Osteoblast (primary cell): ENCODE measurements around the gene IQCE. TPM values are rescaled to one million over a fixed set of nuclear protein-coding genes. Genes with fewer than 3 reads are reported as not detected.

ENCODE experiments used
- DNase-seq: peaks from one replicate; pipeline ENCODE4 v3.0.0; 2011; ENCODE audit warnings: low spot score, mixed read lengths; ENCODE audit not compliant: insufficient read length; ENCODE audit errors: missing footprints
- H2AFZ ChIP-seq: 2 replicates; pipeline ENCODE4 v1.6.0; 2011; ENCODE audit warnings: mild to moderate bottlenecking, low read length
- H3K27ac ChIP-seq: 2 replicates; pipeline ENCODE4 v1.5.1; 2011; ENCODE audit warnings: mild to moderate bottlenecking, low read depth, low read length, moderate library complexity
- H3K27me3 ChIP-seq: 2 replicates; pipeline ENCODE4 v1.6.0; 2012; ENCODE audit warnings: mild to moderate bottlenecking, control low read depth, inconsistent platforms, low read length, moderate library complexity; ENCODE audit not compliant: insufficient read depth
- H3K36me3 ChIP-seq: 2 replicates; pipeline ENCODE4 v1.5.1; 2011; ENCODE audit warnings: mild to moderate bottlenecking, low read length, control low read depth, moderate library complexity; ENCODE audit not compliant: insufficient read depth
- H3K4me1 ChIP-seq: 2 replicates; pipeline ENCODE4 v1.5.1; 2011; ENCODE audit warnings: mild to moderate bottlenecking, low read length, control low read depth, moderate library complexity; ENCODE audit not compliant: insufficient read depth
- H3K4me2 ChIP-seq: 2 replicates; pipeline ENCODE4 v1.6.0; 2011; ENCODE audit warnings: mild to moderate bottlenecking, low read length; ENCODE audit not compliant: insufficient read depth
- H3K4me3 ChIP-seq: fragments of 200-600 bp; sonication (generic); 3 replicates; pipeline ENCODE4 v1.5.1; 2012; ENCODE audit warnings: mild to moderate bottlenecking, low read length, inconsistent platforms; ENCODE audit not compliant: insufficient read depth
- H3K79me2 ChIP-seq: 2 replicates; pipeline ENCODE4 v1.6.0; 2012; ENCODE audit warnings: mild to moderate bottlenecking, low read length, control low read depth, inconsistent platforms; ENCODE audit not compliant: insufficient read depth
- H3K9me3 ChIP-seq: 2 replicates; pipeline ENCODE4 v1.5.1; 2011; ENCODE audit warnings: low read depth, low read length, control low read depth
- H4K20me1 ChIP-seq: 2 replicates; pipeline ENCODE4 v1.6.0; 2012; ENCODE audit warnings: mild to moderate bottlenecking, low read length, control low read depth; ENCODE audit not compliant: insufficient read depth
- CTCF ChIP-seq: IDR thresholded peaks from 2 replicates; pipeline ENCODE4 v1.5.1; 2011; ENCODE audit warnings: mild to moderate bottlenecking, low read depth, low read length, moderate library complexity; ENCODE audit errors: extremely low read depth
- total RNA-seq: library from RNA; depleted of rRNA; stranded (reverse); fragments of >200 nt; gene quantifications from 2 replicates; pipeline ENCODE4 v1.2.3, GENCODE V29; 2012

Gene IQCE
- total RNA-seq, 1 donor: 18.8 TPM

GRCh38 chr7:2566890-2567678 lies 8.3 kb downstream of the IQCE start:
- H3K4me3 ChIP-seq: no peak overlapping the region

GRCh38 chr7:2567679-2568278 lies 9.0 kb downstream of the IQCE start:
- Histone ChIP-seq H4K20me1 (peaks cover 9% of the 10 kb centered on the region), H3K79me2 (peaks cover 25% of the 10 kb centered on the region), H3K9me3 (no peaks in the 10 kb centered on the region), H3K27ac (no peak overlapping the region), H2AFZ (no peak overlapping the region), H3K4me3 (no peak overlapping the region), H3K4me1 (peaks cover 8% of the 10 kb centered on the region), H3K27me3 (no peaks in the 10 kb centered on the region), H3K36me3 (peaks cover 9% of the 10 kb centered on the region), H3K4me2 (no peak overlapping the region)
- peak; percentile 39 for TF ChIP-seq CTCF
- peak; percentile 83 for DNase-seq

More at GRCh38 chr7:2566890-2567678, 8.3 kb downstream of the IQCE start:
- Histone ChIP-seq H3K4me1 (peaks cover 4% of the 10 kb centered on the region), H3K27me3 (no peaks in the 10 kb centered on the region), H3K9me3 (no peaks in the 10 kb centered on the region), H3K79me2 (peaks cover 26% of the 10 kb centered on the region), H3K36me3 (peaks cover 9% of the 10 kb centered on the region), H2AFZ (no peak overlapping the region), H3K4me2 (no peak overlapping the region), H4K20me1 (peaks cover 9% of the 10 kb centered on the region), H3K27ac (no peak overlapping the region)
- no peak for DNase-seq
- no peak for TF ChIP-seq CTCF

- Histone ChIP-seq H3K36me3 (peaks cover 9% of the 10 kb centered on the region), H3K27ac (no peak overlapping the region), H2AFZ (no peak overlapping the region), H4K20me1 (peaks cover 9% of the 10 kb centered on the region), H3K27me3 (no peaks in the 10 kb centered on the region), H3K4me1 (peaks cover 8% of the 10 kb centered on the region), H3K4me2 (no peak overlapping the region), H3K9me3 (no peaks in the 10 kb centered on the region), H3K79me2 (peaks cover 21% of the 10 kb centered on the region), H3K4me3 (no peak overlapping the region)
- no peak for TF ChIP-seq CTCF
- DNase-seq: no peak
These were observed 9.9 kb downstream of the IQCE start for GRCh38 chr7:2568521-2569223.

GRCh38 chr7:2569421-2569820 lies 10.6 kb downstream of the IQCE start:
- peak; percentile 21 for DNase-seq
- H3K4me3 ChIP-seq: no peak overlapping the region
- peaks cover 16% of the 10 kb centered on the region for H3K36me3 ChIP-seq
- peaks cover 9% of the 10 kb centered on the region for H4K20me1 ChIP-seq
- peaks cover 21% of the 10 kb centered on the region for H3K79me2 ChIP-seq
- no peaks in the 10 kb centered on the region for H3K27me3 ChIP-seq
- H3K4me2 ChIP-seq: no peak overlapping the region
- H3K4me1 ChIP-seq: peaks cover 8% of the 10 kb centered on the region
- TF ChIP-seq CTCF: no peak
- no peak overlapping the region for H3K27ac ChIP-seq
- no peaks in the 10 kb centered on the region for H3K9me3 ChIP-seq
- no peak overlapping the region for H2AFZ ChIP-seq
